ENCODE measurements around the gene WASF2. TPM values are rescaled to one million over a fixed set of nuclear protein-coding genes. Genes with fewer than 3 reads are reported as not detected.
A peak's percentile ranks its signal among the peaks of the same experiment; 100 is the strongest.

The WASF2 gene
- total and polyA plus RNA-seq, 2 of the 13 experiments (the other 11 are each of a cell fraction or from before 2014, with no cell fraction given) = 10.4 to 27.7 TPM

GRCh38 chr1:27505420-27505680 is 15.4 kb upstream of the WASF2 start (continued):
- TF ChIP-seq ZXDC (CRISPR knock-in tag; IDR thresholded peaks at IDR 0.05) (0 out of 2 replicates have a peak, but pooled peaks have one; percentile 49), ZNF407 (CRISPR knock-in tag; IDR thresholded peaks at IDR 0.05; ENCODE audit: not compliant biosample characterization) (no peak), ZNF766 (CRISPR knock-in tag; IDR thresholded peaks at IDR 0.05; ENCODE audit: borderline replicate concordance) (no peak), NR3C1 (CRISPR knock-in tag; IDR thresholded peaks at IDR 0.05) (no peak), HNF1B (CRISPR knock-in tag; IDR thresholded peaks at IDR 0.05) (0 out of 2 replicates have a peak, but pooled peaks have one; percentile 30), POLR2G (IDR thresholded peaks at IDR 0.05; ENCODE audit: low read depth, low read length) (0 out of 2 replicates have a peak, but pooled peaks have one; percentile 2), LBX2 (CRISPR knock-in tag; IDR thresholded peaks at IDR 0.05; ENCODE audit: borderline replicate concordance) (no peak), AKAP8 (CRISPR knock-in tag; IDR thresholded peaks at IDR 0.05) (no peak), CENPBD1 (CRISPR knock-in tag; IDR thresholded peaks at IDR 0.05; ENCODE audit: borderline replicate concordance, low read depth) (no peak), RARG (CRISPR knock-in tag; IDR thresholded peaks at IDR 0.05; ENCODE audit: low read depth) (no peak), CHD4 (IDR thresholded peaks at IDR 0.05; ENCODE audit: borderline replicate concordance, low read length) (peak; percentile 69; the same call in 1 of the 2 replicates), ZNF296 (CRISPR knock-in tag; conservative IDR thresholded peaks at IDR 0.05) (no peak), ZNF629 (CRISPR knock-in tag; conservative IDR thresholded peaks at IDR 0.05) (peak; percentile 99), NFE2 (CRISPR knock-in tag; IDR thresholded peaks at IDR 0.05) (peak; percentile 69; the same call in 1 of the 2 replicates), ARNT (IDR thresholded peaks at IDR 0.05) (no peak), MAZ (IDR thresholded peaks at IDR 0.05; ENCODE audit: borderline replicate concordance, low read depth, low read length) (no peak), MAZ (CRISPR knock-in tag; IDR thresholded peaks at IDR 0.05; ENCODE audit: low read depth) (no peak), ZSCAN31 (CRISPR knock-in tag; IDR thresholded peaks at IDR 0.05; ENCODE audit: low read depth) (no peak)
